Osteoblast (primary cell): ENCODE data around the gene SYNJ2. TPM values are rescaled to one million over a fixed set of nuclear protein-coding genes. Genes with fewer than 3 reads are reported as not detected.

ENCODE experiments used
- DNase-seq: peaks from one replicate; pipeline ENCODE4 v3.0.0; 2011; ENCODE audit warnings: low spot score, mixed read lengths; ENCODE audit not compliant: insufficient read length; ENCODE audit errors: missing footprints
- H2AFZ ChIP-seq: 2 replicates; pipeline ENCODE4 v1.6.0; 2011; ENCODE audit warnings: mild to moderate bottlenecking, low read length
- H3K27ac ChIP-seq: 2 replicates; pipeline ENCODE4 v1.5.1; 2011; ENCODE audit warnings: mild to moderate bottlenecking, low read depth, low read length, moderate library complexity
- H3K27me3 ChIP-seq: 2 replicates; pipeline ENCODE4 v1.6.0; 2012; ENCODE audit warnings: mild to moderate bottlenecking, control low read depth, inconsistent platforms, low read length, moderate library complexity; ENCODE audit not compliant: insufficient read depth
- H3K36me3 ChIP-seq: 2 replicates; pipeline ENCODE4 v1.5.1; 2011; ENCODE audit warnings: mild to moderate bottlenecking, low read length, control low read depth, moderate library complexity; ENCODE audit not compliant: insufficient read depth
- H3K4me1 ChIP-seq: 2 replicates; pipeline ENCODE4 v1.5.1; 2011; ENCODE audit warnings: mild to moderate bottlenecking, low read length, control low read depth, moderate library complexity; ENCODE audit not compliant: insufficient read depth
- H3K4me2 ChIP-seq: 2 replicates; pipeline ENCODE4 v1.6.0; 2011; ENCODE audit warnings: mild to moderate bottlenecking, low read length; ENCODE audit not compliant: insufficient read depth
- H3K4me3 ChIP-seq: fragments of 200-600 bp; sonication (generic); 3 replicates; pipeline ENCODE4 v1.5.1; 2012; ENCODE audit warnings: mild to moderate bottlenecking, low read length, inconsistent platforms; ENCODE audit not compliant: insufficient read depth
- H3K79me2 ChIP-seq: 2 replicates; pipeline ENCODE4 v1.6.0; 2012; ENCODE audit warnings: mild to moderate bottlenecking, low read length, control low read depth, inconsistent platforms; ENCODE audit not compliant: insufficient read depth
- H3K9me3 ChIP-seq: 2 replicates; pipeline ENCODE4 v1.5.1; 2011; ENCODE audit warnings: low read depth, low read length, control low read depth
- H4K20me1 ChIP-seq: 2 replicates; pipeline ENCODE4 v1.6.0; 2012; ENCODE audit warnings: mild to moderate bottlenecking, low read length, control low read depth; ENCODE audit not compliant: insufficient read depth
- CTCF ChIP-seq: IDR thresholded peaks from 2 replicates; pipeline ENCODE4 v1.5.1; 2011; ENCODE audit warnings: mild to moderate bottlenecking, low read depth, low read length, moderate library complexity; ENCODE audit errors: extremely low read depth
- total RNA-seq: library from RNA; depleted of rRNA; stranded (reverse); fragments of >200 nt; gene quantifications from 2 replicates; pipeline ENCODE4 v1.2.3, GENCODE V29; 2012

SYNJ2 gene
- total RNA-seq, 1 donor: 94.8 TPM

DNA sequence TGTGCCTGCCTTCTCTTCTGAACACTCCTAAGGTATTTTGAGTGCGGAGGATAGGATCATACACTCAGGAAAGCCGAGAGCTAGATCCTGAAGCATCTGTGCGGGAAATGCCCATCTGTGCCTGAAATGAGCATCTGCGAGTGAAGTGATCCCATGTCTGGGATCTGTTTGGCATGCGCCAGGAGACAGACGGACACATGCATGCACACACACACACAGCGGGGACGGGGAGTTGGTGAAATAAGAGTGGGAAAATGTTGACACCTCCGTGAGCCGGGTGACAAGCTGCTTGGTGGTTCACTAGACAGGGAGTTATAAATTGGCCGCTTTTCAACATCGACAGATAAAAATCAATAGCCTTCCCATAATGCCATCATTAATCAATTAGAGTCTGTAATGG, 13.8 kb downstream of the SYNJ2 start:
- Histone ChIP-seq H3K36me3 (peaks cover 42% of the 10 kb centered on the region), H3K79me2 (peaks cover 100% of the 10 kb centered on the region), H3K9me3 (no peaks in the 10 kb centered on the region), H3K27me3 (no peaks in the 10 kb centered on the region), H3K27ac (no peak overlapping the region), H4K20me1 (peaks cover 25% of the 10 kb centered on the region), H2AFZ (no peak overlapping the region), H3K4me1 (peaks cover 19% of the 10 kb centered on the region), H3K4me3 (no peak overlapping the region), H3K4me2 (no peak overlapping the region)
- TF ChIP-seq CTCF: no peak
- no peak for DNase-seq

- Histone ChIP-seq H3K27ac (no peak overlapping the region), H3K27me3 (no peaks in the 10 kb centered on the region), H3K79me2 (peaks cover 100% of the 10 kb centered on the region), H3K4me1 (peaks cover 12% of the 10 kb centered on the region), H3K4me3 (no peak overlapping the region), H2AFZ (no peak overlapping the region), H4K20me1 (peaks cover 18% of the 10 kb centered on the region), H3K9me3 (no peaks in the 10 kb centered on the region), H3K36me3 (peaks cover 37% of the 10 kb centered on the region), H3K4me2 (no peak overlapping the region)
- TF ChIP-seq CTCF: no peak
- DNase-seq: no peak
Measured at GRCh38 chr6:157996201-157996712, 14.6 kb downstream of the SYNJ2 start.

- Histone ChIP-seq H3K9me3 (no peaks in the 10 kb centered on the region), H2AFZ (no peak overlapping the region), H3K4me1 (peaks cover 18% of the 10 kb centered on the region), H3K79me2 (peaks cover 100% of the 10 kb centered on the region), H3K4me2 (no peak overlapping the region), H3K27me3 (no peaks in the 10 kb centered on the region), H4K20me1 (peaks cover 18% of the 10 kb centered on the region), H3K4me3 (no peak overlapping the region), H3K36me3 (peaks cover 41% of the 10 kb centered on the region), H3K27ac (no peak overlapping the region)
- no peak for TF ChIP-seq CTCF
- no peak for DNase-seq
Measured at GRCh38 chr6:157996918-157997702, 15.4 kb downstream of the SYNJ2 start.

GRCh38 chr6:157997893-157998608, 16.4 kb downstream of the SYNJ2 start:
- H3K4me2 ChIP-seq: no peak overlapping the region
- no peak overlapping the region for H3K4me3 ChIP-seq
- TF ChIP-seq CTCF: no peak
- no peak overlapping the region for H3K27ac ChIP-seq
- H4K20me1 ChIP-seq: peaks cover 18% of the 10 kb centered on the region
- peaks cover 27% of the 10 kb centered on the region for H3K4me1 ChIP-seq
- H3K79me2 ChIP-seq: peaks cover 100% of the 10 kb centered on the region
- H3K27me3 ChIP-seq: no peaks in the 10 kb centered on the region
- H3K9me3 ChIP-seq: no peaks in the 10 kb centered on the region
- peaks cover 44% of the 10 kb centered on the region for H3K36me3 ChIP-seq
- no peak for DNase-seq
- no peak overlapping the region for H2AFZ ChIP-seq
